LHCN-M2 (cell line): ENCODE measurements around the gene SEC22C. TPM values are rescaled to one million over a fixed set of nuclear protein-coding genes. Genes with fewer than 3 reads are reported as not detected.
"Not testable (repeated sequence)": the region's sequence is repeated elsewhere in the genome, so short reads cannot be mapped to it uniquely, and the experiment has no call there.

Source experiments
- DNase-seq: peaks from one replicate; pipeline ENCODE4 v3.0.0-alpha.2; 2012; ENCODE audit warnings: low read depth
- total RNA-seq: library from RNA; depleted of rRNA; stranded (reverse); fragments of >200 nt; gene quantifications from 2 replicates; pipeline ENCODE4 v1.2.3, GENCODE V29; 2014

The SEC22C gene
- total RNA-seq, 1 experiment from 2014 or later = 79.2 TPM

DNA sequence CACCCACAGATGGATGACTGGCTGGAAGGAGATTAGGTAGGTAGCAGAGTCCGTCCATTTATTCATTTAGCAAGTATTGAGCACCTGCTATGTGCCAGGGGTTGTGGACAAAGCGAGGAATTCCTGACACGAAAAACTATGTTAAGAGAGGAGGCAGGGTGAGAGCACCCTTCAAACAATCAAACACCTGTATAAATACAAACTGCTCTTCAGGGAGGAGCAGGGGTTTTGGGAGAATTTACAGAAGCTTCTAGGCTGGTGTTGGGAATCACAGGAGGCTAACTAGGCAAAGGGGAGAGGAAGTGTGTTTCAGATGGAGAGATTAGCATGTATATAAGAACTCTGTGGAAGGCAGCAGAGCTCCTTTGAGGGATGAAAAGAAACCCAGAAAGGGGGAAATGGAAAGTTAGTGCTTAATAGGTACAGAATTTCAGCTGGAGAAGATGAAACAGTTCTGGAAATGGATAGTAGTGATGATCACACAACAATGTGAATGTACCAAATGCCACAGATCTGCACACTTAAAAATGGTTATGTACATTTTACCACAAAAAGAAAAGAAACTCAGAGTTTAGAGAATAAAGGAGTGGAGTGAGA, 805 bp upstream of the SEC22C start:
- no peak for DNase-seq

DNA sequence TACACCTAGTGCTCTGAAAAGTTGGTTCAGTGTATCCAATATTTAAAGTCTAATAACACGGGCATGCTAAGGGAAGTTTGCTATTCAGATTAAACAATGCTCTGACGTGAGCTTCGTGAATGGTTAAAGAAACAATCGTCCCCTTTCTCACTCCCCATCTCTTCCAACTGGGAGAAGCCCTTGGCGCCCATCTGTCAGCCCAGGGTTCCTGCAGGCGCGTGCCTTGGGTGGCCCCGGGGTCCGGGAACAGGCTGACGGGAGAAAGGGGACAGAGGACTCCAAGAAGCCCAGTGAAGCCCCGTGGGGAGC, 413 bp downstream of the SEC22C start:
- DNase-seq = no peak

DNA sequence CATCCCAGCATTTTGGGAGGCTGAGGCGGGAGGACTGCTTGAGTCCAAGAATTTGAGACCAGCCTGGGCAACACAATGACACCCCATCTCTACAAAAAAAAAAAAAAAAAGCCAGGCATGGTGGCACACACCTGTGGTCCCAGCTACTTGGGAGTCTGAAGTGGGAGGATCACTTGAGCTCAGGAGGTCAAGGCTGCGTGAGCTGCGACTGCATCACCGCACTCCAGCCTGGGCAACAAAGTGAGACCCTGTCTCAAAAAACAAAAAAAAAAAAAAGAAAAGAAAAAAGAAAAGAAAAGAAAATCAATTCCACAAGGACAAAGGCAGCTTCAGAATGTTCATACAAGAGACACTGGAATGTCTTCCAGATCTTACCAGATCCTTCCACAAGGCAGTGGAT, 2.4 kb downstream of the SEC22C start:
- not testable (repeated sequence) for DNase-seq

DNA sequence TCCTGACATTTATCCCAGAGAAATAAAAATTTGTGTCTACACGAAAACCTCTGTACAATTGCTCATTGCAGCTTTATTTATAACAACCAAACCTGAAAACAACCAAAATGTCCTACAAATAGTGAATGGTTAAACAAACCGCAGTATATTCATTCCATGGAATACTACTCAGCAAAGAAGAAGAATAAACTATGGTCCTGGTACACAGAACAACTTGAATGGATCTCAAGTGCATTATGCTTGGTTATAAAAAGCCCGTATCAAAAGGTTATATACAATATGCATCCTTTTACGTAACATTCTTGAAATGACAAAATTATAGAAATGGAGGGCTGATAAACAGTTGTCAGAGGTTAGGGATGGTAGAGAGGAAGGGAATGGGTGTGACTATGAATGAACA, 3.7 kb downstream of the SEC22C start:
- no peak for DNase-seq

DNA sequence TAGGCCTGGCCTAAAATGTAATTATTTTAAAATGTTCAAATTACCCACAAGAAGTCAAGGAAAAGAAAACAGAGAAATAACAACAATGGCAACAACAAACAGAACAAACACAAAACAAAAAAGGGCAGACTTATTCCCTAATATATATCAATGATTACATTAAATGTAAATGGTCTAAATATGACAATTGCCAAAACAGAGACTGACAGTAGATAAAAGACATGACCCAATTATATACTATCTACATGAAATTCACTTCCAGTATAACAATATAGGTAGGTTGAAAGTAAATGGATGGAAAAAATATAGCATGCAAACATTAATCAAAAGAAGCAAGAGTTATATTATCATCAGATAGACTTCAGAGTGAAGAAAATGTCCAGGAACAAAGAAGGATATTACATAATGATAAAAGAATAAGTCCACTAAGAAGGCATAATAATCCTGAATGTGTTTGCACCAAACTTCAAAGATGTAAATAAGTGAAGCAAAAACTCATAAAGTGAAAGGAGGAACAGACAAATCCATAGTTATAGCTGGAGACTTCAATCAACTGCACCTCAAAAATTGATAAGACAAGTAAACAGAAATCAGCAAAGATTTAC, 6.5 kb downstream of the SEC22C start:
- no peak for DNase-seq

DNA sequence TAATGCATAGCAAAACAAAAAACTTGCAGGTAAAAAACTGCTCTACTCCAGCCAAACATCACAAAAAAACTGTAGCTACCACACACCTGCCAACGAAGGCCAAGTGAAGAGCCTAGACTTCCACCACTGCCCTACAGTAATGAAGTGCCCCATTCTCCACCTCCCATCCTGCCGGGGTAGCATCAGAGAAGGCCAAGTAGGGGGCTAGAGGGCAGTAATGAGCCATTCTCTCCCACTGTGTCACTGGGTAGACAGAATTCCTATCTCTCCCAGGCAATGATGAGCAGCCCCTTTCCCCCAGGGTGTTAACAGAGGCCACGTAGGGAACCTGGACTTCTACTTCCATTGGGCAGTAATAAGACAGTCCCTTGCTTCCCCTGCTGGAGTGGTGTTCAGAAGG, 9.5 kb downstream of the SEC22C start:
- peak; percentile 20 for DNase-seq

DNA sequence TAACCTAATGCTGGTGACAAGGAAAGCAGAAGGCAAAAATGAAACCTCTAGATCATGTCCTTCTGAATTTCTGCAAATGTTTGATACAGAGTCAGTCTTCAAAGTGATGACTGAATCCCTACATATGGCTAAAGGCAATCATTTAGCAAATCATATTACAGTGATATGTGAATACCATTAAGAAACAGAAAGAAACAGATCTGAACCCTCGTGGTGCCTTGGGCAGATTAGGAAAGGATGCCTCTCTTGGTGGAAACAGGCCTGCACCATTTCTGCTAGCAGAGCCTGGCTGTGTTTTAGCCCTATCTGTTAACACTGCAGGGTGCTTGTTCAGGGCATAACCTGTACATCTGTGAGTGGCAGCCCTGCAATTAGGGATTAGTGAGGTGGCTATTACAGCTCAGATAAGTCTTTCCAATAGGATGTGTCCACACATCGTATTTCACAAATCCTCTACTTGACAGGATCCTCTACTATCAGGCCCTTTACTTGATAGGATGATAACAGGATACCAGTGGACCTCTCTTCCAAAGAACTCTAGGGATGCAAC, 12.1 kb downstream of the SEC22C start:
- no peak for DNase-seq

DNA sequence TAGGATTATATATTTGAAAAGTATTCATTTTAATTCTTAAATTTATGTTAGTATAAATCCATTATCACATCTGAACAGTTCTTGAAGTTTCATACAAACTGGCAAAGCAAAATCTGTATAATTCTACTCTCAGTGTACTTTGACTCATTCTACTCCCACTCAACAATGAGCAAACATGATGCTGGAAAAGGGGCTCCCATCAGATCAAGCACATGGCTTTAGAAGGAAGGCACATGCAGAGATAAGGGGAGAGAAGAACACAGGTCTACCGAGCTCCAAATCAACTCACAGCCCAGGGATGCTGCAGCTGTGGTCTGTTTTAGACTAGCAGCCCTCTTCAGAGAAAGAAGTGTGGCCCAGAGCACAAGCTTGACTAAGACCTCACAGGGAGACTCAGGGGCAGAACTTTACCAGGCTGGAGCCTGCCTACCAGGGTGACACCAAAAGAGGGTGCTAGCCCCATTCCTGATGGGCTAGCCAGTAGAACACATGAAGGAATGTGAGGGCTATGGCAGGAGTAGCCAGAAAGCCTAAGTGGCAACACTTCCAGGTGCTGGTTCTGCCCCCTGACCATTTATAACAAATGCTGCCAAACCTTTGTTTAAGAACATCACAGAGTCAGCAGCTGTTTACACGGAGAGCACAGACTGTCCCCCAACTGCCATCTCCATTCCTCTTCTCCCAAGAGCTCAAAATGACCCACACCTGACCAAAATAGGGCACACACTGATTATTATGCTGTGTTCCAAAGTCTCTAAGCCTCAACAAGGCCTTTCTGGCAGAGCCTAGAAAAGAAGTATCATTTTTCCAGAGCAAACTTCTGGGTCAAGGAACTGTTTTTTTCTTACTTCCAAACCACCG, 19.5 kb downstream of the SEC22C start:
- DNase-seq = no peak

DNA sequence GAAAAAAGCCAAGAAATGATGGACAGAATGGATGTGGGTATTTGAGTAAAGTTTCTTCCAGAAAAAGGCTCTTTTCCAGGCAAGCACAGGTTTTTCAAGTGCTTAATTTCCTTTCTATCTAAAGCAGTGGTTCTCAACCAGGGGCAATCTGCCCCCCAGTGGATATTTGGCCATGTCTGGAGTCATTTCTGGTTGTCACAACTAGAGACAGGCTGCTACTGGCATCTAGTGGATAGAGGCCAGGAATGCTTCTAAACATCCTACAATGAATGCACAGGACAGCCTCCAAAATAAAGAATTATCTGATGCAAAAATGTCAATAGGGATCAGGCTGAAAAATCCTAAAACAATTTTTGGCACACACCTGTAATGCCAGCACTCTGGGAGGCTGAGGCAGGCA, 23.9 kb downstream of the SEC22C start:
- peak; percentile 11 for DNase-seq

DNA sequence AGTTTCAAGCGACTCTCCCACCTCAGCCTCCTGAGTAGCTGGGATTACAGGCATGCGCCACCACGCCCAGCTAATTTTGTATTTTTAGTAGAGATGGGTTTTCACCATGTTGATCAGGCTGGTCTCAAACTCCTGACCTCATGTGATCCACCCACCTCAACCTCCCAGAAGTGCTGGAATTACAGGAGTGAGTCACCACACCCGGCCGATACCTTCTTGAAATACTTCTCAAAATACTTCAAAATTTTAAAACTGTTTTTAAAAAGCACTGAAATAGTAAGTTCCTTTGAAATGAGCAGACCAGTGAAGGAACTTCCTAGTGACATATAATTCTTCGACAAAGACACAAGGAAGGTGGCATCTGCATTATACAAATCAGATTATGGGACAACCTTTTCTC, 24.9 kb downstream of the SEC22C start:
- DNase-seq = not testable (repeated sequence)

DNA sequence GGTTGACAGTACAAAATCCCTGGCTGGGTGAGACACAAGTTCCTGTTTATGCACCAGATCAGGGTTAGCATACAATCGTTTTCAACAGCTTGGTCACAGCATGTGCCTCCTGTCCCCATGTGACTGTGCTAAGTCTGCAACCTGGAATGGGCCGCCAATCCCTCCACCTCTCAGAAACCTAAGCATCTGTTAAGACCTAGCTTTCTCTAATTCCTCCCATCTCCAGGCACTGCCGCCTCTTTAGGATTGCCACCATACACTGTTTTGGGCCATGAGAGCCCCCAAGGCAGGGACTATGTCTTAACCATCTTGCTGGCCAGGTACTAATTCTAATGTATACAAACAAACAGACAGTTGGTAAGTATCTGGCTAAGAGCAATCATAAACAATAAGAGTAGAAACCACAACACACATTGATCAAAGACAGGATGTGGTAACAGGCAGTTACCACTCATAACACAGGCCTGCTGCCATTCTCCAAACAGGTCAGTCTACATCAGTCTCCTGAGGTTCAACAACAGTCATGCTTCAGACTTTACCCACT, 25.6 kb downstream of the SEC22C start:
- DNase-seq = no peak

DNA sequence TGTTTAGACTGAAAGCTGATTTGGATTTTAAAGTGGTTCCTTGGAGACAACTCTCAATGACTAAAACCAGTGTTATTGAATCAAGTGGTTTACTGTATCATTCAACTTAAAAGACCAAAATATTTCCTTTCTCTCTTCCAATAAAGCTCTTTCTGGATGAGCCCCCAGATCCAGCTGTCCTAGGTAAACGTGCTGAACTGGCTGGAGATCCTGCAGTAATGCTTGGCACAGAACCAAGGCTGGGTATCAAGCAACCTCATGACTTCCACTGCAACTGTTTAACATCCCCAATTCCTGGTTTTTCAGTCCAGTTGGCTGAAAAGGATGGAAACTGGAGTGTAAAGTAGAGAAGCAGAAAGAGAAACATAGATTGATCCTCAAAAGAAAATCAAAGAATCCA, 28.9 kb downstream of the SEC22C start:
- DNase-seq = no peak

DNA sequence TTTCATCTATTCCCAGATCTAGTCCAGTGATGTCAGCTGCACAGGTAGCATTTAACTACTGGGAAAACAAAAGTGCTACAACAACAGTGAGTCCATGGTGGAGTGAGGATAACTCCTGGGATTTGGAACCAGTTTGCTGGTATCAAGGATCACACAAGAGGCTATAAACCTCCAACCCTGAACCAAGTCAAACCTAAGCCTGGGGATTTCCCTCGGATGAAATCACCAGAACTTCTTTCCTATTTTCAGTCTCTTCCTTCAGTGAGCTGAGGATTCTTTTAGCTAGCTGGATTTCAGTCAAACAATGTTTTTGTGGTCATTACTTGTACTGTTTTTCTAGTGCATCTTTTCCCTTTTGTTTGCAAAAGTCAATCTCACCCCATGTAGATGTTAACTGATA, 31.5 kb downstream of the SEC22C start:
- DNase-seq = no peak

DNA sequence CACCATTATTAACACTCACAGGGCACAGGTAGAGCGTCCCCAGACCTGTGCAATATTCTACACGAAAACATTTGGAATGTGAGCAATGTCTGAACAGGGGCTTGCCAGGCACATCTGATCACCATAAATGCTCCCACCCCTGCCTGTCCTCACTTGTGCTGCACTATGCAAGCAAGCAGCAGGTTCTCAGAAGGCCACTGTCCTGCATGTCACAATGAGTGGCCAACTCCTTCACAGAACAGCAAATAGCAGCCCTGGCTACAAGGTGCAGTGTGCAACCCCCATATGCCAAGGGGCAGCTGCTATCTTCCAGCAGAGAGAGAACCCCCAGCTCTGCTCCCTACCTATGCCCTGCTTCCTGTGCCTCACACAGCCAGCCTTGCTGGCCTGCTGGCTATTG, 32.6 kb downstream of the SEC22C start:
- no peak for DNase-seq

DNA sequence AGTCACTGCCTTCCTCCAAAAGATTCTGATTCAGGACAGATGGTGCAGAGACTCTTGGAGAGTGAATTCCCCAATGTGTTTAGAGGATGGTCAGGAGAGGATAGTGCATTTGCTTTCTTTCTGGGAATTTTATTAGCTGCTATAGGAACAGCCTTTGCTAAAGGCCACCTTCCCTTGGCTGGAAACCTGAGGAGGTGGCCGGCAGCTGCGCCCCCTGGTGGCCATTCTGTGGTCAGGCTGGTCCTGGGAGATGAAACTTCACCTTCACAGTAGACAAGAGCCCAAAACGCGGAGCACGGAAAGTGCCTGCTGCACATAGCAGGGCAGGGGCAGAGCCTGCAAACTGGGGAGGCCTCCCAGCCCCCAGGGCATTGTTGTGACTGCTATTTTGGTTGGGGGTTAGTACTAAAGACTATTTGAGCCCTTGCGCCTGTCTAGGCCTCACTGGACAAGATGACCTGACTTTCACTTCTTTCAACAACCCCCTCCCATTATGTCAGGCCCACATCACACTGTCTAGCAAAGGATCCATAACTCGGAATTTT, 34.3 kb downstream of the SEC22C start:
- peak; percentile 23 for DNase-seq

DNA sequence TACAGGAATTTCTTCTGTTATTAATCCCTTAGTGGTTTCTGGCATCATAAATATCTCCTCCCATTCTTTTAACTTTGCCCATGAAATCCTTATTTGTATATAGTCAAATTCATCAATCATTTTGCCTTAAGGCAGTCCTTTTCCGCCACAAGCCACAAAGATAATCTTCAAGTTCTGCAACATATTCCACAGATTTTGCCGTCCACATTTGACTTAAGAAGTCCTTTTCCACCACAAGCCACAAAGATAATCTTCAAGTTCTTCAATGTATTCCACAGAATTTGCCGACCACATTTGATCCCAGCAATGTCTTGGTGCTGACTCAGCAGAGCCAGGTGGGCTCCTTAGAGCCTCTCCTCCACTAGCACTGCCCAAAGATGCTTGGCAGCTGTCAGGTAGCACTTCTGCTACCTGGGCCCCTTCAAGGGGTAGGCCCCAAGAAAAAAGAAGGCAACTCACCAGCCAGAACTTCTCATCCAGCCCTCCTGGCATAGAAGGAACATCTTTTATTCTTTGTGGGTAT, 35.0 kb downstream of the SEC22C start:
- no peak for DNase-seq

DNA sequence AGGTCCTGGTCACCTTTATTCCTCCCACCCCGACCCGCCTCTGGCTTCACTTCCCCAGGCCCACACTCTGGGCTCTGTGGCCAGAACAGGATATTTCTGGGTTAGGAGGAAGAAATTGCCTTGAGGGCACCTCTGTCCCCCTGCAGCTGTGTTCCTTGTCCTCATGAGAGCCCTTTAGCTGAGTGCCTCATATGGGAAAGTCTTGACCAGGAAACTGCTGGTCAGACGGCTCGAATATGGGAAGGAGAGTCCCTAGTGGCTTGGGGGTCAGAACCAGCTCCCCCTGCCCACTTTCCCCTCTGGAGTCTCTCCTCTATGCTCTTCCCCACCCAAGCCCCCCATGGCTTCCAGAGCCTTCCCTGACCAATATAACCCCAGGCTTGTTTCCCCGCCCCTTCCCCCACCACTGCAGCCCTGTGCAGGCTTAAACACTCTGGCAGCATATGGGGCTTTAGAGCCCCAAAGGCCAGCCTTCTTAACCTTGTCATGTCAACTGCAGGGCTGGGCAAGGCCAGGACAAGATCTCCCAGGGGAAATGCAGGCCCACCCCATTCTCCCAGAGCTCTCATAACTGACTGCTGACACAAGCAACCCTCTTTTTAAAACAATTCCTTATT, 36.4 kb downstream of the SEC22C start:
- DNase-seq = no peak

DNA sequence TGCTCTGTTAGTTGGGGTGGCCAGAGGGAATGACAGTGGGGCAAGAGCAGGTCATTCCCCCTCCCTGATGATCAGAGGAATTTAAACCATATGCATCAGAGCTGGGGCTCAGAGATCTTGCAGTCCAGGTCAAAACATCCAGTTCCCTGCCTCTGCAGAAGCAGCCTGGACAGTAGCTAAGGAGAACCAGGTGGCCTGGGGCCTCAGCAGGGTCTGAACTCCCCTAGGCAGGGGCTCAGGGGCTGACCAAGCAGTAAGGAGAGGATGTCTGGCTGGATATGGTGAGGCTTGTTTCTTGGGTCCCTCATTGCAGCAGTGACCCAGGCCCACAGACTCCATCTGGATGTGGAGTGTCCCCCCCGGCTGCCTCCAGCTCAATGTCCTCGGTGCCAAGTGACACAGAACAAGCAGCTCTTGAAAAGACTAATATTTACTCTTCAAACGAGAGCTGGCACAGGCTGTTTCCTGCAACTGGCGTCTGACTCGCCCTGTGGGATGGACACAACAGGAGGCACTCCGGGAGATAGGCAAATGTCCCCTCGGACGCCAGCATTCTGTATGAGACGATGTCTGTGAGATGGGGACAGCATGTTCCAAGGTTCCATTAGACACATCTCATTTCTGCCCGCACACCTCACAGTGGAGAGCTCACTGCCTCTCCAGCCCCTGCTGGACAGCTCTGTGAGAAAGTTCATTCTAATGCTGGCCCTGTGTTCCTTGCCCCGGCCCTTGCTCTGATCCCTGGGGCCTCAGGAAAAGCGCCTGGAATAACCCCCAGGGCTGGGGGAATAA, 37.1 kb downstream of the SEC22C start:
- DNase-seq = no peak

DNA sequence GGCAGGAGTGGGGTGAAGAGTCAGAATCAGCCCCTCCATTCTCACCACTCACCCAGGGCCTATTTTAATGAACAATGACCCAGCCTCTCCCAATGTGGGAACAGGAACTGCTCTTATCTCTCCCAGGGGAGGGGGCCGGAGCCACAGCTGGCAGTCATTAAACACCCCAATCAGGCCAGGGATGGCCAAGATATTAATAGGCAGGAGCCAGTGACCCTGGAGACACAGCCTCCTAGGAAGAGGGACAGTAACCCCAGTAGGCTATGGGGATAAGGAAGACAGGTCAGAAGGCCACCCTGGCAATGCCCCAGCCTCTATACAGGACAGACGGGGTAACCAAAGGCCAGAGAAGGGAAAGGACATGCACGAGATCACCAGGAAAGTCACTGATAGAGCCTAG, 40.7 kb downstream of the SEC22C start:
- no peak for DNase-seq

DNA sequence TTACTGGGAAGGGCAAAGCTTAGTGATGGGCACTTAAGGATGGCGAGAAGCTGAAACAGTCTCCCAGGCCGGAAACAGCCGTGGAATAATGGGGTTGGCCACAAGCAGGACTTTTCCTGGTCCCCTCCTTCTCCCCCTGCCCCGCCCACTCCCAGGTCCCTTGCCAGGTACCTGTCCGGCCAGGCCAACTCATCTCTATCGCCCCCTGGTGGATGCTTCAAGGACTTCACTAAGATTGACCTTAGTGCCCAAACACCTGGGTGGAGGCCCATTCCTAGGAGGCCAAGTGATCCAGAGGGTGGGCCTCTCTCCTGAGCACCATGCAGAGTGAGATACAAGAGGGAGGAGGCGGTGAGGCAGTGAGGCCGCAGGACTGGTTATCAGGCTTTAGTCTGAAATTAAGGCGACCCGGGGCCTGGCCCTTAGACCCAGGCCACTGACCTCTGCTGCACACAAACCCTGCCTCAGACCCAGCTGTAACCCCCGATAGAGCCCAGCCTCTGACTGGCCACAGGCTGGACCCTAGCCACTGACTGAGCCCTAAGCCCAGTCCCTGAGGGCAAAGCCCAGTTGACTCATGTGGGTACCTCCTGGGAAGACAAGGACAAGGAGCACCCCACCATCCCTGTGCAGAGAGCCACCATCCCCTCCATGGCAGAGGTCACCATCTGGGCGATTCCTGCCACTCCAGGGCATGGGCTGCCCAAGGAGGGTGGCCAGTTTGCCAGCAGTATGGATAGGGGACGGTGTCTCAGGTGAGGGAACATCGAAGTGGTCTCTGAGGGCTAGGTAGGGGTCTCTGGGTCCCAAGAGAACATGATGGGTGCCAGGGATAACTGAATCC, 41.7 kb downstream of the SEC22C start:
- DNase-seq = no peak
